ENCODE results near the gene MZT2B.
"Not testable (repeated sequence)": the region's sequence is repeated elsewhere in the genome, so short reads cannot be mapped to it uniquely, and the experiment has no call there.

The MZT2B gene

GRCh38 chr2:130202518-130202917 lies 20.5 kb downstream of the MZT2B start:
- DNase-seq (ENCODE audit: low read depth in 2 of 2, low spot score in 1 of 2) = not testable (repeated sequence)

DNA sequence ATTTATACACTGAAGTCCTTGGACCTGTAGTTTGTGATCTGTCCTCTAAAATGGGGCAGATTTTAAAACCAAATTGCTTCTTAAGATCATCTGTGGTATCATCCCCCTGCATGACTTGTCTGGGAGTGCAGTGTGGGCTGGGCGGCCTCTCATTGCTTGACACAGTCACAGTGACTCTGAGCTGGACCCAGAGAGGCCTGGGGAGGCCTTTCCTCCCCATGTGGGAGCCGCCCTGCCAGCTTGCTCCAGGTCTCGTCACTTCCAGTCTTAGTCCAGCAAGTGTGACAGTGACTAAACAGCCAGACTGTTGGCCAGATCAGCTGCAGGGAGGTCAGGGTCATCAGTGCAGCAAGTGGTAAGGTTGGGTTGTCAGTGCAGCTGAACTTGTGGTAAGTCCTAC lies 21.1 kb downstream of the MZT2B start:
- not testable (repeated sequence) for DNase-seq (ENCODE audit: low read depth in 2 of 2, low spot score in 1 of 2)

- DNase-seq (ENCODE audit: low read depth in 2 of 2, low spot score in 1 of 2) = not testable (repeated sequence)
Measured at GRCh38 chr2:130207051-130207450, 25.0 kb downstream of the MZT2B start.

DNA sequence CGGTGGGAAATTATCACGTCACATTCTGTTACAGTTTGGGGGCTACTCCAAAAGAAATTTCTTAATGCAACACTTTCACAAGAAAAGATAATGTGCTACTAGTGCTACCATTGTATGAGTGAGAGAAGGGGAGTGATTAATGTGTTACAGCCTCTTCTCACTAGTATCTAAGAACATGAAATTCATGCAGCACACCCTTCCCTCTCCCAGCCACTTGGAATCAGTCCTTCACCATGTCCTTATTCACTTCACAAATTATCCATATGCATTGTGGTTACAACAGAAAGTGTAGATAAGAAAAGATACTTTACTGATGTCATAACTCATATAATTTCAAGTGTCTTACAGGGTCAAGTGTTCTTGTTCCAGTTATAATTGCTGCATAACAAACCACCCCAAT lies 37.1 kb downstream of the MZT2B start:
- DNase-seq (ENCODE audit: low read depth in 2 of 2, low spot score in 1 of 2) = not testable (repeated sequence)

DNA sequence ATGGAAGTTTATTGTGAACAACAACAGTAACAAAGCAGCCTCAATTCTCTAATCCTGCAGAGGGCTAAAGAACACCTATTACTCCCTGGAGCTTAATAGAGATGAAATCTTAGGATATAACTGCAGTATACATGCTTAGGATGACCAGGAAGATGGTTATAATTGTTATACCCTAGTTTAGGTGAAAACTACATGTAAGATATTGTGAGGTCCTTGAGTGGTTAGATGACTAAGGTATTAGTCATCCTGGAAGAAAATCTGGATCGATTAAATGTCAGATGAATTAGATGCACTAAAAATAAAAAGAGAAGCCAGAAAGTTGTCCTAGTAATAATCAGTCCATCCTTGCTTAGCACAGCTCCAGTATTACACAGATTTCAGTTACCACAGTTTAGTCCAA lies 38.4 kb downstream of the MZT2B start:
- DNase-seq (ENCODE audit: low read depth in 2 of 2, low spot score in 1 of 2) = not testable (repeated sequence)

- DNase-seq (ENCODE audit: low read depth in 2 of 2, low spot score in 1 of 2) = not testable (repeated sequence)
Measured at GRCh38 chr2:130222523-130222922, 40.5 kb downstream of the MZT2B start.

DNA sequence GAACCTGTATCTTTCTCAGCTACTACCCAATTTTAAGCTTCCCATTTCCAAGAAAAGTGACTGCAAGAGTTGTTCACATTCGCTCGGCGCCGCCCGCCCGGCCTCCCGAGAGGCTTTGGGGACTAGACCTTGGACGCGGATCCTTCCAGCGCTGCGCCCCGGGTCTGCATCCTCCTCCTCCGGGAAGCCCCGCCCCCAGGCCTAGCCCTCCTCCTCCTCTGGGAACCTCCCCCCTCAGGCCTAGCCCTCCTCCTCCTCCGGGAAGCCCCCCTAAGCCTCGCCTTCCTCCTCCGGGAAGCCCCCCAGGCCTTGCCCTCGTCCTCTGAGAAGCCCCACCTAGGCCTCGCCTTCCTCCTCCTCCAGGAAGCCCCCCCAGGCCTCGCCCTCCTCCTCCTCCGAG lies 45.9 kb downstream of the MZT2B start:
- not testable (repeated sequence) for DNase-seq (ENCODE audit: low read depth in 2 of 2, low spot score in 1 of 2)

GRCh38 chr2:130228467-130229160 lies 46.6 kb downstream of the MZT2B start:
- DNase-seq (ENCODE audit: low read depth in 2 of 2, low spot score in 1 of 2) = not testable (repeated sequence)

GRCh38 chr2:130229161-130229510 lies 47.1 kb downstream of the MZT2B start:
- not testable (repeated sequence) for DNase-seq (ENCODE audit: low read depth in 2 of 2, low spot score in 1 of 2)

DNA sequence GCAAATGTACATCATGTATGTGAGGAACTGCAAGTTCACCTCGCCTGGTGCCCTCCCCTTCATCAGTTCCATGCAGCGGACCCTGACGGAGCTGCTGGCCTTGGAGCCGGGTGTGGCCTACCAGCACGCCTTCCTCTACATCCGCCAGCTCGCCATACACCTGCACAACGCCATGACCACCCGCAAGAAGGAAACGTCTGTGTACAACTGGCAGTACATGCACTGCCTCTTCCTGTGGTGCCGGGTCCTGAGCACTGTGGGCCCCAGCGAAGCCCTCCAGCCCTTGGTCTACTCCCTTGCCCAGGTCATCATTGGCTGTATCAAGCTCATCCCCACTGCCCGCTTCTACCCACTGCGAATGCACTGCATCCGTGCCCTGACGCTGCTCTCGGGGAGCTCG lies 48.3 kb downstream of the MZT2B start:
- not testable (repeated sequence) for DNase-seq (ENCODE audit: low read depth in 2 of 2, low spot score in 1 of 2)

GRCh38 chr2:130230907-130231306 lies 48.8 kb downstream of the MZT2B start:
- not testable (repeated sequence) for DNase-seq (ENCODE audit: low read depth in 2 of 2, low spot score in 1 of 2)

GRCh38 chr2:130231656-130232055 lies 49.6 kb downstream of the MZT2B start:
- DNase-seq (ENCODE audit: low read depth in 2 of 2, low spot score in 1 of 2) = no peak

GRCh38 chr2:130233066-130233465 lies 51.0 kb downstream of the MZT2B start:
- DNase-seq (ENCODE audit: low read depth in 2 of 2, low spot score in 1 of 2) = not testable (repeated sequence)

- not testable (repeated sequence) for DNase-seq (ENCODE audit: low read depth in 2 of 2, low spot score in 1 of 2)
Measured at GRCh38 chr2:130239581-130239980, 57.5 kb downstream of the MZT2B start.

Data from stimulated activated CD8-positive, alpha-beta memory T cell treated with anti-CD3 and anti-CD28 coated beads, Interleukin-4, amount 100 ng/mL, for 1 hour (primary cell).